Endothelial cell of umbilical vein (primary cell): ENCODE data around the gene PRR11. TPM values are rescaled to one million over a fixed set of nuclear protein-coding genes. Genes with fewer than 3 reads are reported as not detected.

ENCODE experiments used
- BruUV-seq: library from RNA; stranded (reverse); fragments of 400-500 nt; replicated peaks from 2 replicates; lab custom pipeline; 2021; lab: Mats Ljungman, UMichigan
- CTCF ChIA-PET: fragments of 300-600, 350-600 bp; sonication (Branson Sonifier 250); formaldehyde crosslinking; loops from one replicate; lab custom pipeline; 2021; ENCODE audit warnings: antibody characterized with exemption, inconsistent platforms; lab: Charles Lee
- POLR2A ChIA-PET: fragments of 300-600, 350-600 bp; sonication (Branson Sonifier 250); formaldehyde crosslinking; loops from one replicate; lab custom pipeline; 2021; ENCODE audit warnings: antibody characterized with exemption, inconsistent platforms; lab: Charles Lee
- DNase-seq: peaks from one replicate; pipeline ENCODE4 v3.0.0-alpha.2; 2011; ENCODE audit warnings: low read depth, low spot score
- FAIRE-seq: peaks from 2 replicates; lab custom pipeline; 2011; peaks lifted over from hg19 to GRCh38; lab: Jason Lieb, UNC
- H2AFZ ChIP-seq: 2 replicates; pipeline ENCODE4 v1.6.0; 2012; ENCODE audit warnings: low read depth, low read length, control low read depth, inconsistent platforms
- H3K27ac ChIP-seq: 2 replicates; pipeline ENCODE4 v1.5.1; 2011; ENCODE audit warnings: low read depth, mild to moderate bottlenecking, control low read depth, low read length, moderate library complexity; ENCODE audit not compliant: insufficient read depth
- H3K27me3 ChIP-seq, 2 experiments: 2 replicates each; pipeline versions ENCODE4 v1.6.0 to v1.6.1; 2011; ENCODE audit warnings: low read length in 2 of 2, mixed read lengths in 1 of 2; ENCODE audit not compliant: control insufficient read depth in 2 of 2, insufficient read depth in 2 of 2
- H3K36me3 ChIP-seq, 2 experiments: 2 replicates in 1 of 2; 3 replicates in 1 of 2; pipeline ENCODE4 v1.5.1; 2011; ENCODE audit warnings: low read length in 2 of 2, mild to moderate bottlenecking in 1 of 2, moderate library complexity in 1 of 2; ENCODE audit not compliant: control insufficient read depth in 2 of 2, insufficient read depth in 2 of 2; ENCODE audit errors: extremely low read depth in 1 of 2
- H3K4me1 ChIP-seq: 3 replicates; pipeline ENCODE4 v1.5.1; 2011; ENCODE audit warnings: mild to moderate bottlenecking, low read length; ENCODE audit not compliant: control insufficient read depth, insufficient read depth; ENCODE audit errors: extremely low read depth
- H3K4me2 ChIP-seq: 2 replicates; pipeline ENCODE4 v1.6.1; 2011; ENCODE audit warnings: low read length, control low read depth, mixed read lengths; ENCODE audit not compliant: insufficient read depth
- H3K4me3 ChIP-seq, 3 experiments: fragments of 200-600 bp in 1 of 3; sonication (generic), shearing (Covaris generic) in 1 of 3; replicated peaks in 1 of 3; 2 replicates each; pipeline ENCODE4 v1.5.1; 2011 to 2016; ENCODE audit warnings: control low read depth in 3 of 3, low read length in 3 of 3, mild to moderate bottlenecking in 2 of 3, inconsistent platforms in 1 of 3, low read depth in 1 of 3, moderate library complexity in 1 of 3; ENCODE audit not compliant: insufficient read depth in 1 of 3
- H3K79me2 ChIP-seq: 2 replicates; pipeline ENCODE4 v1.6.0; 2012; ENCODE audit warnings: low read length, inconsistent platforms; ENCODE audit not compliant: control insufficient read depth, insufficient read depth
- H3K9ac ChIP-seq: replicated peaks from 2 replicates; pipeline ENCODE3; 2011; ENCODE audit warnings: low read length, control low read depth; ENCODE audit not compliant: insufficient read depth; ENCODE audit errors: extremely low read depth
- H3K9me1 ChIP-seq: replicated peaks from 3 replicates; pipeline ENCODE4 v1.6.0; 2011; ENCODE audit warnings: mild to moderate bottlenecking, low read length; ENCODE audit not compliant: control insufficient read depth, insufficient read depth; ENCODE audit errors: extremely low read depth
- H3K9me3 ChIP-seq: replicated peaks from 2 replicates; pipeline ENCODE4 v1.5.1; 2012; ENCODE audit warnings: low read length, inconsistent platforms; ENCODE audit not compliant: control insufficient read depth, insufficient read depth
- H4K20me1 ChIP-seq: replicated peaks from 2 replicates; pipeline ENCODE3; 2011; ENCODE audit warnings: mild to moderate bottlenecking, low read length; ENCODE audit not compliant: control insufficient read depth, insufficient read depth; ENCODE audit errors: extremely low read depth
- EZH2 ChIP-seq: IDR thresholded peaks from 2 replicates; pipeline ENCODE4 v1.6.1; 2012; ENCODE audit warnings: borderline replicate concordance, low read depth, mild to moderate bottlenecking, moderate library complexity, low read length, inconsistent platforms; ENCODE audit not compliant: severe bottlenecking
- FOS ChIP-seq: IDR thresholded peaks from 2 replicates; pipeline ENCODE4 v1.6.1; 2011; ENCODE audit warnings: mild to moderate bottlenecking, low read length, moderate library complexity, borderline replicate concordance; ENCODE audit not compliant: insufficient read depth
- GATA2 ChIP-seq: IDR thresholded peaks from 2 replicates; pipeline ENCODE4 v1.7.0; 2011; ENCODE audit warnings: low read depth, mild to moderate bottlenecking, moderate library complexity, mixed read lengths, low read length; ENCODE audit not compliant: insufficient read length, insufficient read depth
- JUN ChIP-seq: IDR thresholded peaks from 2 replicates; pipeline ENCODE4 v1.6.1; 2011; ENCODE audit warnings: borderline replicate concordance, low read depth; ENCODE audit not compliant: insufficient read length, insufficient read depth
- MYC ChIP-seq: IDR thresholded peaks from one replicate; pipeline ENCODE4 v1.6.1; 2011; ENCODE audit warnings: mild to moderate bottlenecking, low read depth, low read length
- POLR2A ChIP-seq: IDR thresholded peaks from 2 replicates; pipeline ENCODE4 v1.6.1; 2012; ENCODE audit warnings: low read depth, mild to moderate bottlenecking, control low read depth, low read length
- POLR2AphosphoS5 ChIP-seq: IDR thresholded peaks from 2 replicates; pipeline ENCODE4 v1.6.1; 2012; ENCODE audit warnings: low read depth, mild to moderate bottlenecking, control low read depth, low read length, moderate library complexity; ENCODE audit not compliant: insufficient read depth
- dilution Hi-C: fragments of 300-500 bp; cut with MboI; formaldehyde crosslinking; loops from one replicate; pipeline ENCODE4 v1.15.0; 2019; ENCODE audit warnings: low sequenced_read_pairs; ENCODE audit not compliant: extremely low pct_ligation_motif_present
- intact Hi-C: fragments of 100-400 bp; cut with micrococcal nuclease; formaldehyde crosslinking; loops from one replicate; pipeline ENCODE4 v1.10.0; 2022
- polyA plus RNA-seq, 4 experiments: library from polyadenylated mRNA; depleted of rRNA in 3 of 4; stranded (reverse) in 3 of 4; unstranded in 1 of 4; fragments of >200 nt; gene quantifications; 2 replicates each; pipeline versions ENCODE4 v1.2.1 to v1.2.3, GENCODE V29; 2011 to 2012; ENCODE audit warnings: missing spikeins in 1 of 4
- total RNA-seq: library from RNA; stranded (reverse); gene quantifications from 2 replicates; pipeline ENCODE4 v1.2.3, GENCODE V29; 2021
- TF ChIP-seq, protein P1 (sequence below), 2 donors: IDR thresholded peaks; 1 replicate in 1 of 2; 2 replicates in 1 of 2; pipeline ENCODE4 v1.5.1; 2011; ENCODE audit warnings: low read length in 2 of 2, mild to moderate bottlenecking in 2 of 2, moderate library complexity in 2 of 2, control low read depth in 1 of 2, inconsistent platforms in 1 of 2, low read depth in 1 of 2; ENCODE audit not compliant: insufficient read depth in 1 of 2; ENCODE audit errors: extremely low read depth in 1 of 2
- TF ChIP-seq, protein P2 (sequence below): IDR thresholded peaks from 2 replicates; pipeline ENCODE4 v1.6.1; 2011; ENCODE audit not compliant: insufficient read depth, insufficient read length

Gene PRR11
- total and polyA plus RNA-seq, 2 donors (not counting 3 experiments of a cell fraction or from before 2014, with no cell fraction given): 28.8 to 86.3 TPM

DNA sequence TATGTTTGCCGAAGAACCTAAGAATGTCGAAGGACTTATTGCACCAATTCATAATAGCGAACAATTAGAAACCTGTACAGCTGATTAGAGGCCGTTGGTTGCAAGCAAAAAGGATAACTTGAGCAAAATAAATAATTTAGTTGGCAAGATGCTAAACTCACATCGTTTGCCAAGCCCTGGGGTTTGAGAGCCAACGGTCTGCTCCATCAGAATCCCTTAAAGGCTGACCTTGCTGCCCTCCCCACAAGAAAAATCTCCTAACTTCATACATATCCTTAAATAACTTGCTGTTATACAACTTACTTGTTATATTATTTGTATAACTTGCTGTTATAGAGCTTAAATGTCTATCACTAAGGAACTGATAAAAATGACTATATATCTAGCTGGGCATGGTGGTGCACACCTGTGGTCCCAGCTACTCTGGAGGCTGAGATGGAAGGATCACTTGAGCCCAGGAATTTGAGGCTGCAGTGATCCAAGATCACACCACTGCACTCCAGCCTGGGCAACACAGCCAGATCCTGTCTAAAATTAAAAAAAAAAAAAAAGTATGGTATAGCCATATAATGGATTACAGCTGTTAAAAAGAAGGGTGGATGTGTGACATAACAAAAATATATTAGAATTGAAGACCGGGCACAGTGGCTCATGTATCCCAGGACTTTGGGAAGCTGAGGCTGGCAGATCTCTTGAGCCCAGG, 47.0 kb upstream of the PRR11 start:
- peaks cover 0 to 3% of the 10 kb centered on the region in 2 experiments for H3K36me3 ChIP-seq
- H3K4me2 ChIP-seq: no peak overlapping the region
- no peak overlapping the region for H3K9ac ChIP-seq
- H2AFZ ChIP-seq: no peak overlapping the region
- no TSS peak for BruUV-seq
- H3K9me3 ChIP-seq: no peaks in the 10 kb centered on the region
- FAIRE-seq (no peak), DNase-seq (no peak)
- no peaks in the 10 kb centered on the region for H4K20me1 ChIP-seq
- H3K27me3 ChIP-seq: no peaks in the 10 kb centered on the region
- no peak overlapping the region for H3K4me3 ChIP-seq
- H3K4me1 ChIP-seq: peaks cover 18% of the 10 kb centered on the region
- H3K27ac ChIP-seq: no peak overlapping the region
- dilution Hi-C loops: no loop called here
- H3K79me2 ChIP-seq: peaks cover 27% of the 10 kb centered on the region
- no peak for TF ChIP-seq JUN
- TF ChIP-seq, protein P1, sequence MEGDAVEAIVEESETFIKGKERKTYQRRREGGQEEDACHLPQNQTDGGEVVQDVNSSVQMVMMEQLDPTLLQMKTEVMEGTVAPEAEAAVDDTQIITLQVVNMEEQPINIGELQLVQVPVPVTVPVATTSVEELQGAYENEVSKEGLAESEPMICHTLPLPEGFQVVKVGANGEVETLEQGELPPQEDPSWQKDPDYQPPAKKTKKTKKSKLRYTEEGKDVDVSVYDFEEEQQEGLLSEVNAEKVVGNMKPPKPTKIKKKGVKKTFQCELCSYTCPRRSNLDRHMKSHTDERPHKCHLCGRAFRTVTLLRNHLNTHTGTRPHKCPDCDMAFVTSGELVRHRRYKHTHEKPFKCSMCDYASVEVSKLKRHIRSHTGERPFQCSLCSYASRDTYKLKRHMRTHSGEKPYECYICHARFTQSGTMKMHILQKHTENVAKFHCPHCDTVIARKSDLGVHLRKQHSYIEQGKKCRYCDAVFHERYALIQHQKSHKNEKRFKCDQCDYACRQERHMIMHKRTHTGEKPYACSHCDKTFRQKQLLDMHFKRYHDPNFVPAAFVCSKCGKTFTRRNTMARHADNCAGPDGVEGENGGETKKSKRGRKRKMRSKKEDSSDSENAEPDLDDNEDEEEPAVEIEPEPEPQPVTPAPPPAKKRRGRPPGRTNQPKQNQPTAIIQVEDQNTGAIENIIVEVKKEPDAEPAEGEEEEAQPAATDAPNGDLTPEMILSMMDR (IDR thresholded peaks at IDR 0.05; ENCODE audit: extremely low read depth in 1 of 2, insufficient read depth in 1 of 2, low read depth in 1 of 2, low read length in 2 of 2): no peak
- ChIA-PET POLR2A (no interaction called here), CTCF (interaction anchor here (1.1 kb wide), 1 partner anchor 14 kb away, joined by 3 read pairs; no protein-coding TSS in a partner anchor)
- no peaks in the 10 kb centered on the region for H3K9me1 ChIP-seq
- intact Hi-C loops: no loop called here

DNA sequence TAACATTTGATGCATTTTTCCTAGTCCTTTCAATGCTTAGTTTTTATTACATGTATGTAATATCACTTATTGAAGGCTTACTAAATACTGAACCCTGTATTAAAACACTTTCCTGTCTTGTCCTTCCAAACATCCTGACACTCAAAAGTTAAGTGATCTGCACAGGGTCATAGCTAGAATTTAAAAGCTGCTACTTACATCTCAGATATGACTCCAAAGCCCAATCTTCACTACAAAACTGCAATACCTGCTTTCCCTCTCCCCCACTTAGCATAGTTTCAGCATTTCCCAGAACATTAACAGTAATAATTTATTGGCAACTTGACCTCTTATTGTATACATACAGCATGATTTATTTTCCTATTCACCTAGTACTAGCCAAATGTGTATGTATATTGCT, 44.6 kb upstream of the PRR11 start:
- no peaks in the 10 kb centered on the region for H3K9me1 ChIP-seq
- CTCF ChIA-PET: interaction anchor here (1.2 to 1.3 kb wide), 2 partner anchors 12 to 100 kb away, joined by 3 to 4 read pairs; no protein-coding TSS in a partner anchor
- H3K79me2 ChIP-seq: peaks cover 12% of the 10 kb centered on the region

More for the DNA sequence above, 44.6 kb upstream of the PRR11 start:
- POLR2A ChIA-PET: no interaction called here
- Histone ChIP-seq H3K27me3 (no peaks in the 10 kb centered on the region), H3K9ac (no peak overlapping the region), H3K9me3 (no peaks in the 10 kb centered on the region), H3K36me3 (peaks cover 0 to 3% of the 10 kb centered on the region in 2 experiments), H3K4me3 (no peak overlapping the region), H3K4me1 (peaks cover 6% of the 10 kb centered on the region), H4K20me1 (no peaks in the 10 kb centered on the region), H2AFZ (no peak overlapping the region), H3K27ac (no peak overlapping the region), H3K4me2 (no peak overlapping the region)
- dilution Hi-C loops: no loop called here
- FAIRE-seq (no peak), DNase-seq (no peak)
- no peak for TF ChIP-seq FOS
- TF ChIP-seq GATA2: no peak
- no peak for TF ChIP-seq POLR2AphosphoS5
- no peak for TF ChIP-seq EZH2
- TF ChIP-seq, protein P2, sequence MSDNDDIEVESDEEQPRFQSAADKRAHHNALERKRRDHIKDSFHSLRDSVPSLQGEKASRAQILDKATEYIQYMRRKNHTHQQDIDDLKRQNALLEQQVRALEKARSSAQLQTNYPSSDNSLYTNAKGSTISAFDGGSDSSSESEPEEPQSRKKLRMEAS: no peak
- no peak for TF ChIP-seq POLR2A
- no peak for TF ChIP-seq JUN
- TF ChIP-seq, protein P1 (IDR thresholded peaks at IDR 0.05; ENCODE audit: extremely low read depth in 1 of 2, insufficient read depth in 1 of 2, low read depth in 1 of 2, low read length in 2 of 2): no peak
- no peak for TF ChIP-seq MYC
- intact Hi-C loops: no loop called here
- TSS peak; percentile 5 for BruUV-seq
